Measurements from ENCODE around the gene CYTIP. TPM values are rescaled to one million over a fixed set of nuclear protein-coding genes. Genes with fewer than 3 reads are reported as not detected.
"Not testable (repeated sequence)": the region's sequence is repeated elsewhere in the genome, so short reads cannot be mapped to it uniquely, and the experiment has no call there.

CYTIP gene
- total RNA-seq, 1 donor from 2014 or later, result 1.7 TPM

DNA sequence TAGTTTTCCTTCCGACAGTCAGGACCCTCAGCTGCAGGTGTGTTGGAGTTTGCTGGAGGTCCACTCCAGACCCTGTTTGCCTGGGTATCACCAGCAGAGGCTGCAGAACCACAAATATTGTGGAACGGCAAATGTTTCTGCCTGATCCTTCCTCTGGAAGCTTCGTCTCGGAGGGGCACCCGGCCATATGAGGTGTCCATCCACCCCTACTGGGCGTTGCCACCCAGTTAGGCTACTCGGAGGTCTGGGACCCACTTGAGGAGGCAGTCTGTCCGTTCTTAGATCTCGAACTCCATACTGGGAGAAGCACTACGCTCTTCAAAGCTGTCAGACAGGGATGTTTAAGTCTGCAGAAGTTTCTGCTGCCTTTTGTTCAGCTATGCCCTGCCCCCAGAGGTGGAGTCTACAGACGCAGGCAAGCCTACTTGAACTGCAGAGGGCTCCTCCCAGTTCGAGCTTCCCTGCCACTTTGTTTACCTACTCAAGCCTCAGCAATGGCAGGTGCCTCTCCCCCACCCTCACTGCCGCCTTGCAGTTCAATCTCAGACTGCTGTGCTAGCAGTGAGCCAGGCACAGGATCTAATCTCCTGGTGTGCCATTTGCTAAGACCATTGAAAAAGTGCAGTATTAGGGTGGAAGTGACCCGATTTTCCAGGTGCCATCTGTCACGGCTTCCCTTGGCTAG is 40.9 kb downstream of the CYTIP start:
- DNase-seq (ENCODE audit: missing footprints); intact Hi-C loops (cut with DNase I); ATAC-seq: not testable (repeated sequence)

DNA sequence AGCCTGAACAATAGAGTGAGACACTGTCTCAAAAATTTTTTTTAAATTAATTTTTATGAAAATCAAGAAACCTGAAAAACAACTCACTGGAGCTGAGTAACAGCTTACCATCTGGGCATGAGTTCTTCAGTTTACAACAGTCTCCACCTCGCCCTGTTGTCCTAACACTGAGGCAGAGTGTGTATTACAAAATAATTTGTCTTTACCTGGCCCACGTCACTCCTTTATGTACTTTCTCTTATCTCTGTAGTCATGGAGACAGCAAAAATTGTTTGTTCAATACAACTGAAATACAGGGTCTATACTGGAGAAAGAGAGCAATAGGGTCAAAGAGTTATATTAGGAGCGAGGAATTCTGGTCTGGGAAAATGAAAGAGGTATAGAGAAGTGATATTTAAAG is 48.1 kb downstream of the CYTIP start:
- intact Hi-C loops (cut with DNase I), result no loop called here
- DNase-seq (ENCODE audit: missing footprints) (no peak), ATAC-seq (no peak)

DNA sequence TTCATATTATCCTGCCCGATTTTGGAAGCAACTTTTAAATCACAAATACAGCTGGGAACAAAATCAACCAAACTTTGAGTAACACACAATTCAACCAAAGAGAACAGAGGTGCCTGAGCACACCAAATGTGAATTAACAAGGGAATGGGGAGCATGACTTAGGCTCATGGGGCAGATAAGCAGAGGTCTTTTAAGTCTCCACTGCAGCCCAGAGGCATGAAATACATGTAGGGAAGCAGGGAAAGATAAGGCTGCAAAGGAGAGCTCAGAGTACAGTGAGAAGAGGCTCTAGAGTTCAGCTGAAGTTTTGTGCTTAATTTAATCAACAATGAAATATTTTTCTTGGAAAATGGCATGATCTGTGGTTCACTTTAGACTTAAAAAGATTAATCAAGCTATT is 49.0 kb downstream of the CYTIP start:
- no peak for DNase-seq (ENCODE audit: missing footprints)
- peak; percentile 94 for ATAC-seq
- intact Hi-C loops (cut with DNase I), result no loop called here

DNA sequence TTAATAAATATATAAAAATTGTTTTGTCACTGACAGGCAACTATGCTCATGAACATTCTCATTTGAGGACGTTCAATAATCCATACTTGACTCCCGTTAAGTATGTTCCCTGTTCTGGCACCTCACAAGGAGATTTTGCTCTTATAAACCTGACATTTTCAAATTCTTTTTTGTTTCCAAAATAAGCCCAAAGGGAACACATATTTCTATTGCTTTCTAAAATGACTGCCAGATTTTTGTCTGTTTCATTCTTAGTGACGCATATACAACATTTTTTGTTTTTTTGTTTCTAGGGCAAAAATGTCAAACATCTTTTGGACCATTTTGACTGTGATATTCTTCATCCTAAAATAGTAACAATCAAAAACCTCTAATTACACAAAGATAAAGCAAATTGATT is 50.5 kb downstream of the CYTIP start:
- intact Hi-C loops (cut with DNase I), result no loop called here
- DNase-seq (ENCODE audit: missing footprints) (no peak), ATAC-seq (peak; percentile 61)

DNA sequence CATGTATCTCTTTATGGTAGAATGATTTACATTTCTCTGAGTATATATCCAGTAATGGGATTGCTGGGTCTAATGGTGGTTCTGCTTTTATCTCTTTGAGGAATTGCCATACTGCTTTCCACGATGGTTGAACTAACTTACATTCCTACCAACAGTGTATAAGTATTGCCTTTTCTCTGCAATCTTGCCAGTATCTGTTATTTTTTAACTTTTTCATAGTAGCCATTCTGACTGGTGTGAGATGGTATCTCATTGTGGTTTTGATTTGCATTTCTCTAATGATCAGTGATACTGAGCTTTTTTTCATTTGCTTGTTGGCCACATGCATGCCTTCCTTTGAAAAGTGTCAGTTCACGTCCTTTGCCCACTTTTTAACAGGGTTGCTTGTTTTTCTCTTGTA is 55.1 kb downstream of the CYTIP start:
- ATAC-seq (no peak), DNase-seq (ENCODE audit: missing footprints) (no peak)

DNA sequence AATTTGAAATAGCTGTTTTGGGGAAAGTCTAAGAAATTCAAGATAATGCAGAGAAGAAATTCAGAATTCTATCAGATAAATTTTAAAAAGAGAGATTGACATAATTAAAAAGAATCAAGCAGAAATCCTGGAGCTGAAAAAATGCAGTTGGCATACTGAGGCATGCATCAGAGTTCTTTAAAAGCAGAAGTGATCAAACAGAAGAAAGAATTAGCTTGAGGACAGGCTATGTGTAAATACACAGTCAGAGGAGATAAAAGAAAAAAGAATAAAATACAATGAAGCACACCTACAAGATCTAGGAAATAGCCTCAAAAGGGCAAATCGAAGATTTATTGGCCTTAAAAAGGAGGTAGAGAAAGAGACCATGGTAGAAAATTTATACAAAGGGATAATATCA is 57.1 kb downstream of the CYTIP start:
- DNase-seq (ENCODE audit: missing footprints), result no peak
- intact Hi-C loops (cut with DNase I), result no loop called here
- no peak for ATAC-seq

More for the DNA sequence above, 55.1 kb downstream of the CYTIP start:
- intact Hi-C loops (cut with DNase I), result no loop called here

DNA sequence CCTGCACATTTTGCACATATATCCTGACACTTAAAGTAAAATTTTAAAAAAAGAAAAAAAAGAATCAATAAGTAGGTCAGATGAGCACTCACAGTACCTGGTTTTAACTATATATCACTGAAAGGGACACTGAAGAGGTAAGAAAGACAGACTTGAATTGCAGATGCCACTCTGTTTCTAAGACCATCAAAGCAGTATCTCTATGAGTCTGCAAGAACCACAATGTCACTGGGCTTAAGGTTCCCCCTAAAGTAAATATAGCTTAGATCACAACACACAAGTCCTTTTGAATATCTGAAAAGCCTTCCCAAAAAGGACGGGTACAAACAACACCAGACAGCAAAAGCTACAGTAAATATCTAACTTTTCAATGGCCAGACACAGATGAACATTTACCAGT is 57.6 kb downstream of the CYTIP start:
- DNase-seq (ENCODE audit: missing footprints), result no peak
- intact Hi-C loops (cut with DNase I), result no loop called here
- ATAC-seq, result no peak

DNA sequence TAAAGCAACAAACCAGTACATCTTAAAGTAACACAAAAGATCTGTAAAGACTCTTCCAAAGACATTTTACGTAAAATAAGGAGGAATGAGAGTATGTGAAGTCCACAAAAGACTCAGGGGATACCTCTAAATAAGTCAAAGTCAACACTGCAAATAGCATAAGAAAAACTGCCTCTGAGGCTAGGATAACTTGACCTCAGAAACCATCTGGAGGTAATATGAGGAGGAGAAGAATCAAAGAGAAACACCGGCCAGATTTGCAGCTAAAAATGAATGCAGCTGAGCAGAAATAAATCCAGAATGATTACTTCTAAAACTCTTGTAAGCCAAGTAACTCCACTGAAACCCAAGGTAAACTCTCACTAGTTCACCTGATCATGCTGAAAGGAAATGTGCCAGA is 66.0 kb downstream of the CYTIP start:
- no peak for DNase-seq (ENCODE audit: missing footprints)
- intact Hi-C loops (cut with DNase I), result no loop called here
- no peak for ATAC-seq

DNA sequence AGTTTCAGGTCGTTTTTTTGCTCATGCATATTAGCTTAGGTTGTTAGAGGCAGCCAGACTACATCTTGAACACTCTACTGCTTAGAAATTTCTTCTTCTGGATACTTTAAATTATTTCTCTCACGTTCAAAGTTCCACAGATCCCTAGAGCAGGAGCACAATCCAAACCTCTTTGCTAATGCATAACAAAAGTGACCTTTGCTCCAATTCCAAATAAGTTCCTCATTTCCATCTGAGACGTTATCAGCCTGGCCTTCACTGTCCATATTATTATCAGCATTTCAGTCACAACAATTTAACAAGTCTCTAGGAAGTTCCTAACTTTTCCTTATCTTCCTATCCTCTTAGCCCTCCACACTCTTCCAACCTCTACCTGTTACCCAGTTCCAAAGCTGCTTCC is 67.8 kb downstream of the CYTIP start:
- ATAC-seq (no peak), DNase-seq (ENCODE audit: missing footprints) (no peak)
- intact Hi-C loops (cut with DNase I), result no loop called here

DNA sequence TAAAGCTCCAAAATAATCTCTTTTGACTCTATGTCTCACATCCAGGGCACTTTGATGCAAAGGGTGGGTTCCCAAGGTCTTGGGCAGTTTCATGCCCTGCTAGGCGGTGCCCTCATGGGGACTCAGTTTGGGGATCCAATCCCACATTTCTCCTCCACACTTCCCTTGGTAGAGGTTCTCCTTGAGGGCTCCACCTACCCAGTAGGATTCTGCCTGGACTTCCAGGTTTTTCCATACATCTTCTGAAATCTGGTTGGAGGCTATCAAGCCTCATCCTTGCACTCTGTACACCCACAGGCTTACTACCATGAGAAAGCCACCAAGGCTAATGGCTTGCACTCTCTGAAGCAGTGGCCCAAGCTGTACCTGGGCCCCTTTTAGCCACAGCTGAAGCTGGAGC is 68.5 kb downstream of the CYTIP start:
- peak; percentile 20 for ATAC-seq
- no peak for DNase-seq (ENCODE audit: missing footprints)
- intact Hi-C loops (cut with DNase I), result no loop called here

DNA sequence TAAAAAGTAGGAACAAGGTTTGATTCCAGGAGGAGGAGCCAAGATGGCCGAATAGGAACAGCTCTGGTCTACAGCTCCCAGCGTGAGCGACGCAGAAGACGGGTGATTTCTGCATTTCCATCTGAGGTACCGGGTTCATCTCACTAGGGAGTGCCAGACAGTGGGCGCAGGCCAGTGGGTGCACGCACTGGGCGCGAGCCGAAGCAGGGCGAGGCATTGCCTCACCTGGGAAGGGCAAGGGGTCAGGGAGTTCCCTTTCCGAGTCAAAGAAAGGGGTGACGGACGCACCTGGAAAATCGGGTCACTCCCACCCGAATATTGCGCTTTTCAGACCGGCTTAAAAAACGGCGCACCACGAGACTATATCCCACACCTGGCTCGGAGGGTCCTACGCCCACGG is 75.4 kb downstream of the CYTIP start:
- ATAC-seq; intact Hi-C loops (cut with DNase I); DNase-seq (ENCODE audit: missing footprints): not testable (repeated sequence)

DNA sequence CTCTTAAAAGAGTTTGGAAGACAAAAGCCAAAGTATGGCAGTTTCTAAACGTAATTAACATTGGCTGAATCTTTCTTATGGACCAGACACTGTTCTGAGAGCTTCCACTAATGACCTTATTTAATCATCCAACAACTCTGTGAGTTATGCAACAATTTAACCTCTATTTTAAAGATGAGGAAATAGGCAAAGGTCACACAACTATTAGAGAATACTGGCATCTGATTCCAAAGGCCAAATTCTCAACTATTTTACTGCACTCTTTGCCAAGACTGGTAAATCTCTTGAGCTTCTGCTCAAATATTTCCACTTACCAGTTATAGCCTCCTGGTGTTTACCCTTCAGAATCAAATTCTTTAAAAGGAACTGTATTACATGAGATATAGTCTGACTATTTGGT is 76.2 kb downstream of the CYTIP start:
- intact Hi-C loops (cut with DNase I), result no loop called here
- ATAC-seq (no peak), DNase-seq (ENCODE audit: missing footprints) (no peak)

Other genes with a start within 250 kb of the CYTIP start
- 0.30 TPM for gene GALNT5, start 186.4 kb downstream of the CYTIP start, total RNA-seq
- not detected for gene ERMN, start 118.3 kb downstream of the CYTIP start, total RNA-seq
- 0.81 TPM for gene ACVR1C, start 184.8 kb upstream of the CYTIP start, total RNA-seq

Data from Right ventricle myocardium inferior (tissue), 1 donor.